Fibroblast of skin of left quadriceps (primary cell): Measurements from ENCODE around the gene KRT83.
"Not testable (repeated sequence)": the region's sequence is repeated elsewhere in the genome, so short reads cannot be mapped to it uniquely, and the experiment has no call there.

Source experiments
- DNase-seq, 2 experiments: peaks; one replicate each; pipeline ENCODE4 v3.0.0-alpha.2; 2013; ENCODE audit warnings: low read depth in 2 of 2

Gene KRT83

DNA sequence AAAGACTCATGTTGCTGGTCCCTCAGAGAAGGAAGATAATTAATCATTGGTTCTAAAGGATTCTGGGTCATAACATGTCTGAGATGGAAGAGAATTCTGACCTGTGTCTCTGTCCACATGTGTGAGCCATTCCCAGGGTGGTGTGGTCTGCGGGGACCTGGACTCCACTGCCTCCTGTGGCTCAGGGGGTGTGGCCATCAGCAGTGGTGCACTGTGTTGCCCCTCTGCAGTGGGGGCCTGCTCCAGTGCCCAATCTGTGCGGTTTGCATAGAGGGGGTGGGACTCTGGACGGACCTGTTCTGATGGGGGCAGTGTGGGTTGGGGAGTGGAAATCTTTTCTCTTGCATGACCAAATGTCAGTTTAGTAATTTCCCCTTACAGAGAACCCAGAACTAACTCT, 32.6 kb upstream of the KRT83 start:
- no peak for DNase-seq

DNA sequence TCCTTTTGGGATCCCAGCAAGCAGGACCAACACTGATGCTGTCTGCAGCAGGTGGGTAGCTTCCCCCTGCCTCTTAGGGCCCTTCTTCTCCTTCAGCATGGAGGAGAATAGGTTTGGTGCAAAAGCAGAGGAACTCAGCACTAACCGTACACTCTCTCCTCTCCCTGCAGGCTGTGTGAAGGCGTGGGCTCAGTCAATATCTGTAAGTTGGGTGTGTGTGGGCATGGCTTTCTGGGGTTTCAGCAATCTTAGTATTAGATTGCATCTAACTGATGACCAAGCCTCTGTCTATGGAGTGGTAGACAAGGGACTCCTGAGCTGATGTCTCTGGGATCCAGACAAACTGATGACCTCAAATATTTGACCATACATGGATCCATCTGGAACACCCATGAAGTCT, 31.8 kb upstream of the KRT83 start:
- no peak for DNase-seq

DNA sequence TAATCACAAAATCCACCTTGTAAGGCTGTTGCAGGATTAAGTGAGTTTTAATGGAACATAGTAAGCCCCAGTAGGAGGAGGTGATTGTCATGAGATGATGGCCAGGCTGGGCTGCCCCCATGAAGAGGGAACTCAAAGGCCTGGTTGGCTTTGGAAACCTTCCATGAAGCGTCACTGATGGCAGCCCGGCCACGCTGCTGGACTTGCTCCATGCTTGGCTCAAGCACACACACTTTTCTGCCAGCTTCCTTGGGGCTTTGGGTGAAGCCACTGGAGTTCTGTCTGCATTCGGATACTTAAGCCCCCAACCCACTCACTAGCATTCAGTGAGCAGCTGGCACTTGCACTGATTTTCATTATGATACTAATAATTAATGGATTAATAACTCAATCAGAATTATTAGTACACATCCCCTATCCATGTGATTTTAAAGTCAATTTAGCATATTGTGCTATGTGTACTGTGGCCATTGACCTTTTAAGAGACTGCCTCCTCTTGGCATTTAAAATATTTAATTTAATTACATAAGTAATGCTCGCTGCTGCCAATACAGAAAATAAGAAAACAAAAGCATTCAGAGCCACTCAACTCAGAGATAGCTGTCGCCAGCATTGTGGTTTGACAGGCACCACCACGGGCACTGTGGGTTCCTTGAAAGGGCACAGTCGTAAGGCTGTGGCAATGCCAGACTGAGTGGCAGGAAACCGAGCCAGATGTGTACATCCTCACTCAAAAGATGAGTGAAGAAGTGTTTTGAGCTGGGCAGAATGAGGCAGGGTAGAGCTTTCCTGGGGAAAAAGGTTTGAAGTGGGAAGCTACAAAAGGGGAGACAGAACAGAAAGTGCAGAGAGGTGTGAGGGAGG, 30.2 kb upstream of the KRT83 start:
- no peak for DNase-seq

DNA sequence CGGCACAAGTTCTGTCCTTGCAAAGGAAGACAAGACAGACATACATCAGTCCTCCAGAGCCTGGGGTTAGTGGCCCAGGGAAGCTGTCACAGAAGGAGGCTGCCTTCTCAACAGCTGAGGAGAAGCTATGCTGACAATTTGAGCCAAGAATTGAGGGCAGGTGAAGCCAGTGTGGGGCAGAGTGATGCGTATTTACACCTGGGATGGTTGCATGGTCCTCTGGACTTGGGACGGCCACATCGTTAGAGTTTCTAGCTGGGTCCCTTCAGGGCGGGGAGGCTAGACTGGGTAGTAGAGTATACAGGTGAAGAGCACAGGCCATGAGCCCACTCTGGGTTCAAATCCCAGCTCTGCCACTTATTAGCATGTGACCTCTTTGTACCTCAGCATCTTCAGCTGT, 29.6 kb upstream of the KRT83 start:
- DNase-seq, result no peak

DNA sequence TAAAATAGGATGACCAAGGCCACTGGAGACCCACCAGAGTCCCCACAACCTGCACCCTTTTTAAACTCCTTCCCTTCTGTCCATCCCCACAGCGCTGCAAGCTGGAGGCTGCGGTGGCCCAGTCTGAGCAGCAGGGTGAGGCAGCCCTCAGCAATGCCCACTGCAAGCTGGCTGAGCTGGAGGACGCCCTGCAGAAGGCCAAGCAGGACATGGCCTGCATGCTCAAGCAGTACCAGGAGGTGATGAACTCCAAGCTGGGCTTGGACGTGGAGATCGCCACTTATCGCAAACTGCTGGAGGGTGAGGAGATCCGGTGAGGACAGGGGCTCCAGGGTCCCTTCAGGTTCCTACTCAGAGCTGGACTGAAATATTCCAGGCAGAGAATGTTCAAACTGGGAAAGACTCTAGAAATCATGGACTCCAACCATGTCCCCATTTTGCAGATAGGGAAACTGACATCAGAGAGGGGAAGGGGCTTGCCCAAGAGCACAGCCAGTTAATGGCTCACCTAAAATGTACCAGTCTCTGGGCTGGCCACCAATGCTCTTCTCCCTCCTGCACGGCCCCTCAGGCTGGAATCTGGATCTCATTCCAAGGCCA, 28.9 kb upstream of the KRT83 start:
- DNase-seq, result no peak

DNA sequence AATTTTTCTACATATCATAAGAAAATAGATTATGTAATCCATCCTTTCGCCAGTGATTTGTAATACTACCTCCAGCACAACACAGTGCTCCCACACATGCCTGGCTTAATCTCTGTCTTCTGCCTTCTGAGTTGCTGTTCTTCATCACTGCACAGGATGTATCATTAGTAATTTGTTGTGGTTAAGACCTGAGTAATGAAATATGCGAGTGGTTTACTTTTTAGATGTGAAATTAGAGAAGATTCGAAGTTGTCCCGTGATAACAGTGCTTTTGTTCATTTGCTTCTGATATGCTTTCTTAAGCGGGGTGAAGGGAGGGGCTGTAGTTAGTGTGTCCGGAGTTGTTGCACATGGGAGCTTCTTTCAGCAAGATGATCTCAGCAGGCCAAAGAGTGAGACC, 28.0 kb upstream of the KRT83 start:
- DNase-seq, result no peak

DNA sequence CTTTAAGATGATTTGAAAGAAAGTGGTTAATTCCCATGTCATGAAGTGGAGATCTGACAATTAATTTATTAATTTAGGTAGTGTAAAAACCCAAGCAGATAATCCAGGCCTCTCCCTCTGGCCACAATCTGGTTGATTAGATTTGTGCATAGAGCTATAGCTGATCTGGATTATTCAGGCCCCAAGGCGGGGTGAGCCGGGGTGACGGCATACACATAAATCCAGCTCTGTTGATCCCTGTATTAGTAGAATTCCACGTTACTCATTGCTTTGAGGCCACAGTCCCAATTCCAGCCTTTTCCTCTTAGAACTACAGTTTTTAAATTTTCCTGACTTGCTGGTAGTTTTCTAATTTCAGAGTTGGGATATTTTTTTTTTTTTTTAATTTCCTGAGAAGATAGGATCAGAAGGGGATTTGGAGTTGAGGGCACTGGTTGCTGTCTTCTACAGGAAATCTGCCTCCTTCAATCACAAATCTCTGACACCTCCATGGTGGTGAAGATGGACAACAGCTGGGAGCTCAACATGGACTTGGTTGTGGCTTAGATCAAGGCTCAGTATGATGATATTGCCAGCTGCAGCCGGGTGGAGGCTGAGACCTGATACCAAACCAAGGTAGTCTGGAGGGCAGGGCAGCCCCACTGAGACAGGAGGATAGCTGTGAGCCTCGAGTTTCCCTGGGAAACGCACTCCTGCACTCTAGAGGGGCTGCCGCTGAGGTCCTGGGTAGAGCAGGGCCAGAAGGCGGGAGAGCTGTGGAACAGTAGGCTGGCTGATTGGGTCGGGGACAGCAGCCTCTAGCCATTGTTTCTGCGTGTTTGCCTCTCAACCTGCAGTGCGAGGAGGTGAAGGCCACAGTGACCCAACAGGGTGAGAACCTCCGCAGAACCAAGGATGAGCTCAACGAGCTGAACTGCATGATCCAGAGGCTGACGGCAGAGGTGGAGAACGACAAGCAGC, 26.6 kb upstream of the KRT83 start:
- no peak for DNase-seq

DNA sequence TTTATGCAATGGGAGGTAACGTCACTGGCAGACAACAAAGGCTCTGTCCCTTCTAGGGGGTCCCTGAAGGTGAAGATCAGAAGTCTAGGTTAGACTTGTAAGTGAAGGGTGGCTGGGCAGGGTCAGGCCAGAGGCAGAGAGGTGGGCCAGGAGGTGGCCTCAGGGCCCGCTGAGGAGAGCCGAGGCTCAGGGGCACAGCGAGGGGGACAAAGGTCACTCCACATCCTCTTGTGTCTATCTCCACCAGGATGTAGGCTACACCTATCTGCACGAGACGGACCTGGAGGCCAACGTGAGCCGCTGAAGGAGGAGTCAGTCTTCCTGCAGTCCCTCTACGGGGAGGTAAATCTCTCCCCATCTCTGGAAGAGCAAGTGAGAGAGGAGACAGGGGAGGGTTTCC, 25.8 kb upstream of the KRT83 start:
- DNase-seq, result no peak

DNA sequence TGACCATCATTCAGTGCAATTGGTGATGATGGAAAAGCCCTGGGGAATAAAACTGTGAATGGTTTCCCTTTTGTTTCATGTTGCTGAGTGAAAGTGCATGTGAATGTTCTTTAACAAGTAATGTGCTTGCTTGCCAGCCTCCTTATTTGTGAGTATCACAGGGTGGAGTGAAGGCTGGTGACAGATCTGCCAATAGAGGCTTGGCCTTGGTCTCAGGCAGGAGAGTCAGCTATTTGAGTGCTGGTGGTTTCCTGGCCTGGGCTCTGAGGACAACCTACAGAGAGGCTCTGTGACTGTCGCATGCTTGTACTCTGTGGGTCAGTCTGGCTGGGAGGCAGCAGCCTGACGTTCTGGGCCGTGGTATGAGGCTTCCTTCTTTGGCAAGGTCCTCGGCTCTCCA, 25.4 kb upstream of the KRT83 start:
- DNase-seq, result no peak

DNA sequence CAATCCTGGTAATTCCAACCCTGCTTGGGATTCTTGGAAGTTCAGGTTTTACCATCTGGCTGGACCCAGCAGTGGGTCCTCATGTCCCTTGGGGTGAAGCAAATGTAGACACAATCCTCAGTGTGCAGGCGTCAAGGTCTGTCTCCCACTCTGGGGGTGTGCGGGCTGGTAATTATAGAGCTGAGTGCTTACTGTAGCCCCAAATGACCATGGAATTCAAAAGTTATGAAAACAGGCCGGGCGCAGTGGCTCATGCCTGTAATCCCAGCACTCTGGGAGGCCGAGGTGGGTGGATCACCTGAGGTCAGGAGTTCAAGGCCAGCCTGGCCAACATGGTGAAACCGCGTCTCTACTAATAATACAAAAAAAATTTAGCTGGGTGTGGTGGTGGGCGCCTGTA, 23.8 kb upstream of the KRT83 start:
- not testable (repeated sequence) for DNase-seq

DNA sequence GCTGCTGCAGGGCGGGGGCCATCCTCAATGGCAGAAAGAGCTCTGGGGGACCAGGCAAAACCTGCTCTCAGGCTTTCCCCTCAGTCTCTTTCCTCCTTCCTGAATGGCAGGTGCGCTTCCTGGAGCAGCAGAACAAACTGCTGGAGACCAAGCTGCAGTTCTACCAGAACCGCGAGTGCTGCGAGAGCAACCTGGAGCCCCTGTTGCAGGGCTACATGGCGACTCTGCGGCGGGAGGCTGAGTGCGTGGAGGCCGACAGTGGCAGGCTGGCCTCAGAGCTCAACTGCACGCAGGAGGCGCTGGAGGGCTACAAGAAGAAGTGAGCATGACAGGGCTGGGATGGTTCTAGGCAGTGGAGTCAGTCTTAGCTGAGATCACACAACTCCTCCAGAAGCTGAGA, 22.9 kb upstream of the KRT83 start:
- no peak for DNase-seq

DNA sequence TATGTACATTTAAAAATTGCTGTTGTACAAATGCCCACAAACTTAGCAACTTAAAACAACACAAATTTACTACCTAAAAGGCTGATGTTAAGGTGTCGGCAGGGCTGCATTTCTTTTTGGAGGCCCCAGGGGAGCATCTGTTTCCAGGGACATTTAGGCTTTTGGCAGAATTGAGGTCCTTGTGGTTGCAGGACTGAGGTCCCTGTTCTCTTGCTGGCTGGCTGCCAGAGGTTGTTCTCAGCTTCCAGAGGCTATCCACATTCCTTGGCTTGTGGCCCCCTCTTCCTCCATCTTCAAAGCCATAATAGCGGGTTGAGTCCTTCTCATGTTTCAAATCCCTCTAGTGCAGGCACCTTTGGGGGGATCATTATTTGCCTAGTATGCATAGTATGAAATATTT, 22.4 kb upstream of the KRT83 start:
- DNase-seq, result no peak

DNA sequence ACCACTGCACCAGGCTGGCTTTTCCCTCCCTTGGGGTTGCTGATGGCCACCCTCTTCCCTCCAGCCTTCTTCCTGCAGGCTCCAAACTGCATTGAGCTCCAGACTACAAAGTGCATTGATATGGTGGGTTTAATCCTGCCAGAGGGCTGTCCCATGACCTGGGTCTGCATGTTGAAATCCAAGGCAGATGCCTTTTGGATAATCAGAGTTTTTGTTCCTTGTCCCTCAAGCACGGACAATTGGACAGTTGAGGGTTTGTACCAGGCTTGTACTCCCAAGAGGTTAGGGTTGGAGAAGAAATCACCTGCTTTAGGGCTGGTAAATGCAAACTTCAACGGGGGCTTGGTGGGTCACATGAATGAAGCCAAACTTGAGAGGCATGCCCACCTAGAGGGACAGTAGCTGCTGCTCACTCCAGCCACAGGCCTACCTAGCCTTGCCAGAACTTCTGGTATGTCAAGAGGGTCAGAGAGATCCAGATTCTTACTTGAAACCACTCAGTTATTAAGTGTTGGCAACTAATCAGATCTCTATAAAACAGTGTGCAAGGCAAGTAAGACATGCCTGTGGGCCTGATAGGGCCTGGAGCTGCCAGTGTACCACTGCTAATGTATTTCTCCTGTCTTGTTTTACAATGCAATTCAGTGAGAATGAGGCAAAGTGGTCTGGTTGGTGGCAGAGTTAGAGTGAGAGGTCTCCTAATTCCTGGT, 21.7 kb upstream of the KRT83 start:
- no peak for DNase-seq

DNA sequence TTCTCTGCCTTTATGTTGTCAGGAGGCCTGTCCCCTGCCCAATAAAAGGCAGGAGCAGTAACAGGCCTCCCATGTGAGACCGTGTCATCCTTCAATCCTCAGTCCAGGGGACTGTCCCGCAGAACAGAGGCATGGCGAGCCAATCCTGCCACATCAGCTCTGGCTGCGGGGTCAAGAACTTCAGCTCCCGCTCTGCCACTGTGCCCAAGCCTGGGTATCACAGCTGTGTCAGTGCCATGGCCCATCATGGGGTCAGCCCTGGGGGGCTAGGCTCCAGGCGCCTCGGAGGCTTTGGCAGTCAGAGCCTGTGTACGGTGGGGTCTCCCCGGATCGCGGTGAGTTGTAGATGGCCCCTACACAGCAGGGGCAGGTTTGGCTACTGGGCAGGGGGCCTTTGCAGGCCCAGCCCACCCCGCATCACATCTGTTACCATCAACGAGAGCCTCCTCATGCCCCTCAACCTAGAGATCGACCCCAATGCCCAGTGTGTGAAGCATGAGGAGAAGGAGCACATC, 19.9 kb upstream of the KRT83 start:
- DNase-seq, result no peak

DNA sequence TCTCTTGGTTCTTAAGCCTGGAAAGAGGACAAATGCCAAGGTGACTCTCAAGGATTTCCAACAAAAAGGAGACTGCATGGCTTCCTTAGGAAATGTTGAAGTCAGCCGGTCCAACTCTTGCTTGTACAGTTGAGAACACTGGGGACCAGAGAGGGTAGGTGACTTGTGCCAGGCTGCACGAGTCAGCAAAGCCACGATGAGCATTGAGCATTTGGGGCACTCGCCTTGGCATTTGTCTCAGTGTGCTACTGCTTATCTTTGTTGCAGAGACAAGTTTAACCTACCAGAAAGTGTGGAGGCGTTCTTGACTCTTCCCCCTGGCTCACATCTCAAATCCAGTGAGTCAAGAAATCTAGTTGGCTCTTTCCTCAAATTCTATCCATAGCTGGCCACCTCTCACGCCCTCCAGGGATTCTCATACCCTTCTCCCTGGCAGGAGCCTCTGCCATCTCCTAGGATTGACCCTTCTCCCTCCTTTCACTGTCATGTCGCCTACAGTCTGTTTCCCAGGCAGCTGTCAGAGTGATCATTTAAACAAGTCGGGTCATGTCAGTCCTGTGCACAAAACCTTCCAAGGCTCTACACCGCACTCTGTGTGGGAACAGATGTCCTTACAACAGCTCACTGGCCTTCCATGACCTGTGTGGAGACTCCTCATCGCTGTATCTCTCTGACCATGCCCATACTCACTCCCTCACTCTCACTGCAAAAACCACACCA, 17.2 kb upstream of the KRT83 start:
- DNase-seq, result no peak

DNA sequence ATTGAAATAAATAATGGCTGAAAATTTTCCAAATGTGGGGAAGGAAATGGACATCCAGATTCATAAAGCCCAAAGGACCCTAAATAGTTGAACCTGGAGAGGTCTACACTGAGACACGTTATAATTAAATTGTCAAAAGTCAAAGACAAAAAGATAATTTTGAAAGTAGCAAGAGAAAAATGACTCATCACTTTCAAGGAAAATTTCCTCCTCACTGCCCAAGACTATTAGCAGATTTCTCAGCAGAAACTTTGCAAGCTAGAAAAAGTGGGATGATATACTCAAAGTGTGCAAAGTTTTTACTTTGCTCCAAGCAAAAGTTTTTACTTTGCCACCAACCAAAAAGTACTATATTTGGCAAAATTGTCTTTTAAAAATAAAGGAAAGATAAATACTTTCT, 15.9 kb upstream of the KRT83 start:
- no peak for DNase-seq

DNA sequence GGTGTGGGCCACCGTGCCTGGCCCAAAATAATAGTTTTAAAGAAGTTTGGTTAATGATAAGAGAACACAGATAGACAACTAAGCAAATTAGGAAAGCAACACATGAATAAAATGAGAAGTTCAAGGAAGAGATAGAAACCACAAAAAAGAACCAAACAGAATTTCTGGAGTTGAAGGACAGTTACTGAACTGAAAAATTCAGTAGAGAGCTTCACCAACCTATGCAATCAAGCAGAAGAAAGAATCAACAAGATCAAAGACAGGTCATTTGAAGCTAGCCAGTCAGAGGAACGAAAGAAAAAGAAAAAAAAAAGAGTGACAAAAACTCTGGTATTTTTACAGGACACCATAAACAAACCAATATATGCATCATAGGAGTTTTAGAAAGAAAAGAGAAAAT, 15.4 kb upstream of the KRT83 start:
- no peak for DNase-seq

DNA sequence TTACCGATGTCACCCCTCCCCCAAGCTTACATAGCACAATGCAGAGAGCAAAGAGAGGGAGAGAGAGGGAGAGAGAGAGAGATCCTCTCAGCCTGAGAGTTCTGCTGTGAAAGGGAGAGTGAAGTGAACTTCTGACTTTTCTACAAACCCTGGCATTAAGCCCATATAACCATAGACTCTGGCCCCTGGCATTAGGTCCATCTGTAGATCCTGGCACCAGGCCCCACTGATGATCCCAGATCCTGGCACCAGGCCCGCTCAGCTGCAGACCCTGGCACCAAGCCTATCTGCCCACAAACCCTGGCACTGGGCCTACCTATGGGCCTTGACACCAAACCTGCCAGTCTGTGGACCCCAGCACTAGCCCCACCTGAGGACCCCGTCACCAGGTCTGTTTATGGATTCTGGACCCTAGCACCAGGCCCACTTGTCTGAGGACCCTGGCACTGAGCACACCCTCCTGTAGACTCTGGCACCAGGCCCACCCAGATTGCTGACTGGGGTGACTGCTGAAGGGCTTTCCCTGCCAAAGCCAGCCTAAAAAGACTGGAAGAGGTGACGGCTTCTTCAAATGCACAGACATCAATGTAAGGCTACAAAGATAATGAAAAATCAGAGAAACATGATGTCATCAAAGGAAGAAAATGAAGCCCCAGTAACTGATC, 14.5 kb upstream of the KRT83 start:
- no peak for DNase-seq

DNA sequence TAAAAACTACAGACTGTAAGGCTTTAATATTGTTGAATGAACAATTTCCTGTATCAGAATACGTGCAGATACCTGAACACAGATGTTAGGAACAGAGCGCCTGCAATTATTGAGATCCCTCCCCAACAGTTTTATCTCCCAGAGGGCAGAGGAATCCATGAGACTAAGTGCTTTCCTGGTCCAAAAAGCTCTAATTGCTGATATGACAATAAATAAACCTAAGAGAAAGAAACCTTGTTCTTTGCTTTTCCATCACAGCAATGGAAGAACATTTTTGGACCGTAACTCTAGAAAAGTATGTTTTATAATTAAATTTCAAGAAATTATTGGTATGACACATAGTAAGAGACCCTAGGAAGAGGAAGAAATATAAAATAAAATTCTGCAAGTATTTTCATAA, 13.0 kb upstream of the KRT83 start:
- no peak for DNase-seq

DNA sequence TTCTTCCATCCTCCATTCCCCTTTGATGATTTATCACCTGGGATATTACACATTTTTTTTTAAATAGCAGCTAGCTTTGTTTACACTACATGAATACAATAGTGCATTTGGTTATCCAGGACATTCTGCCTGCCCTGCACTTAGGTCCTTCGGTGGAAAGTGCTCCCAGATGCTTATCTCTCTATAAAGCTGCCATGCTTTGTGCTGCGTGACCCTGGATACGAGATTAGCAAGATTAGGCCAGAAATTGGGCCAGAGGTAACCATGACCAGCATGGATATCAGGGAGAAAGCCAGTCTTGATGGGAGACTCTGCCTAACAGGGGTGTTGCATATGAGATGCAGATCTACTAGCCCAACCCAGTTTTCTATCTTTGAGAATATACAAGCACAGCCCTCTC, 12.1 kb upstream of the KRT83 start:
- no peak for DNase-seq
